Measurements from ENCODE around the gene EML4. TPM values are rescaled to one million over a fixed set of nuclear protein-coding genes. Genes with fewer than 3 reads are reported as not detected.

EML4 gene
- total and polyA plus RNA-seq, 7 experiments from 2014 or later, result 64.9 to 167 (median 141) TPM

DNA sequence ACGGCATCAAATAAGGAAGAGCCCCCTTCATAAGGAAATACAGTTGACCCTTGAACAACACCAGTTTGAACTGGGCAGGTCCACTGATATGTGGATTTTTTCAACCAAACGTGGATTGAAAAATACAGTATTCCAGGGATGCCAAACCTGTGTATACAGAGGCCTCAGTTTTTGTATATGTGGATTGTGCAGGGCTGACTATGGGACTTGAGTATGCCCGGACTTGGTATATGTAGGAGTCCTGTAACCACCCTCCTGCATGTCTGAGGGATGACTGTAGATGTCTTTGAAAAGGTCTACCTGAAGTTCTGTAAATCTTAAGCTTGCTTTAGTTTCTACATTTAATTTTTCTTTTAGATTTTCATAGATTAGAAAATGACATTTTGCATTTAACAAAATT, 50.0 kb downstream of the EML4 start:
- peaks cover 43 to 95% (median 82%) of the 10 kb centered on the region in 7 donors for H3K4me1 Mint-ChIP-seq
- no peaks in the 10 kb centered on the region for H3K9me3 ChIP-seq (ENCODE audit: control insufficient read depth in 2 of 3, low read length in 3 of 3)
- POLR2A ChIA-PET, result no interaction called here
- peaks cover 0 to 12% (median 9%) of the 10 kb centered on the region in 5 donors for H3K36me3 Mint-ChIP-seq
- H3K27me3 ChIP-seq (ENCODE audit: control insufficient read depth in 2 of 2, insufficient read depth in 2 of 2, low read length in 2 of 2), result no peaks in the 10 kb centered on the region
- H3K9me3 Mint-ChIP-seq, result no peaks in the 10 kb centered on the region
- intact Hi-C loops (cut with micrococcal nuclease), result loop anchor here in 1 of 2 donors (2.0 kb wide), 1 partner anchor 16 kb away; no protein-coding TSS in a partner anchor
- CTCF ChIA-PET, result no interaction called here
- H3K4me3 Mint-ChIP-seq, result peak overlapping the region in 1 of 10 donors; percentile 3
- H3K36me3 ChIP-seq (ENCODE audit: control insufficient read depth in 2 of 3, insufficient read depth in 3 of 3, low read length in 3 of 3), result peaks cover 0 to 9% (median 0%) of the 10 kb centered on the region in 3 experiments
- H3K4me1 ChIP-seq (ENCODE audit: control insufficient read depth in 2 of 2, insufficient read depth in 2 of 2, low read length in 2 of 2), result peaks cover 11 to 14% of the 10 kb centered on the region in 2 donors
- H3K27ac Mint-ChIP-seq, result peak overlapping the region in 2 of 9 donors; percentile 2 to 20
- DNase-seq (no peak), ATAC-seq (no peak)
- no peaks in the 10 kb centered on the region for H3K27me3 Mint-ChIP-seq
- no peak overlapping the region for H3K27ac ChIP-seq (ENCODE audit: low read depth, low read length)
- no peak overlapping the region for H3K4me3 ChIP-seq (ENCODE audit: low read length)

DNA sequence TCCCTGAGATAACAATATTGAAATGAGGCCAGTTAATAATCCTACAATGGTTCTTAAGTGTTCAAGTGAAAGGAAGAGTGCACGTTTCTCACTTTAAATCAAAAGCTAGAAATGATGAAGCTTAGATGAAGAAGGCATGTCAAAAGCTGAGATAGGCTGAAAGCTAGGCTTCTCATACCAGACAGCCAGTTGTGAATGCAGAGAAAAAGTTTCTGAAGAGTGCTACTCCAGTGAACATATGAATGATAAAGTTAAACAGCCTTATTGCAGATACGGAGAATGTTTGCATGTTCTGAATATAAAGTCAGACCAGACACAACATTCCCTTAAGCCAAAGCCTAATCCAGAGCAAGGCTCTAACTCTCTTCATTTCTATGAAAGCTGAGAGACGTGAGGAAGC, 51.4 kb downstream of the EML4 start:
- peaks cover 42 to 95% (median 82%) of the 10 kb centered on the region in 7 donors for H3K4me1 Mint-ChIP-seq
- no peak overlapping the region for H3K27ac ChIP-seq (ENCODE audit: low read depth, low read length)
- peaks cover 0 to 9% (median 0%) of the 10 kb centered on the region in 3 experiments for H3K36me3 ChIP-seq (ENCODE audit: control insufficient read depth in 2 of 3, insufficient read depth in 3 of 3, low read length in 3 of 3)
- intact Hi-C loops (cut with micrococcal nuclease), result loop anchor here in 1 of 2 donors (2.0 kb wide), 1 partner anchor 16 kb away; no protein-coding TSS in a partner anchor
- H3K27me3 Mint-ChIP-seq, result no peaks in the 10 kb centered on the region
- H3K4me3 Mint-ChIP-seq, result peak overlapping the region in 6 of 10 donors; percentile 10 to 56 (median 41)
- no peaks in the 10 kb centered on the region for H3K9me3 ChIP-seq (ENCODE audit: control insufficient read depth in 2 of 3, low read length in 3 of 3)
- H3K9me3 Mint-ChIP-seq, result no peaks in the 10 kb centered on the region
- CTCF ChIA-PET, result interaction anchor here (0.6 to 1.3 kb wide), 3 partner anchors 9 to 1577 kb away, joined by 3 read pairs; no protein-coding TSS in a partner anchor
- no peak overlapping the region for H3K4me3 ChIP-seq (ENCODE audit: low read length)
- H3K4me1 ChIP-seq (ENCODE audit: control insufficient read depth in 2 of 2, insufficient read depth in 2 of 2, low read length in 2 of 2), result peaks cover 9 to 14% of the 10 kb centered on the region in 2 donors
- ATAC-seq, result no peak
- POLR2A ChIA-PET, result no interaction called here
- peak overlapping the region in 5 of 9 donors; percentile 43 to 82 (median 63) for H3K27ac Mint-ChIP-seq
- no peaks in the 10 kb centered on the region for H3K27me3 ChIP-seq (ENCODE audit: control insufficient read depth in 2 of 2, insufficient read depth in 2 of 2, low read length in 2 of 2)
- DNase-seq, result no peak
- peaks cover 0 to 15% (median 9%) of the 10 kb centered on the region in 5 donors for H3K36me3 Mint-ChIP-seq

DNA sequence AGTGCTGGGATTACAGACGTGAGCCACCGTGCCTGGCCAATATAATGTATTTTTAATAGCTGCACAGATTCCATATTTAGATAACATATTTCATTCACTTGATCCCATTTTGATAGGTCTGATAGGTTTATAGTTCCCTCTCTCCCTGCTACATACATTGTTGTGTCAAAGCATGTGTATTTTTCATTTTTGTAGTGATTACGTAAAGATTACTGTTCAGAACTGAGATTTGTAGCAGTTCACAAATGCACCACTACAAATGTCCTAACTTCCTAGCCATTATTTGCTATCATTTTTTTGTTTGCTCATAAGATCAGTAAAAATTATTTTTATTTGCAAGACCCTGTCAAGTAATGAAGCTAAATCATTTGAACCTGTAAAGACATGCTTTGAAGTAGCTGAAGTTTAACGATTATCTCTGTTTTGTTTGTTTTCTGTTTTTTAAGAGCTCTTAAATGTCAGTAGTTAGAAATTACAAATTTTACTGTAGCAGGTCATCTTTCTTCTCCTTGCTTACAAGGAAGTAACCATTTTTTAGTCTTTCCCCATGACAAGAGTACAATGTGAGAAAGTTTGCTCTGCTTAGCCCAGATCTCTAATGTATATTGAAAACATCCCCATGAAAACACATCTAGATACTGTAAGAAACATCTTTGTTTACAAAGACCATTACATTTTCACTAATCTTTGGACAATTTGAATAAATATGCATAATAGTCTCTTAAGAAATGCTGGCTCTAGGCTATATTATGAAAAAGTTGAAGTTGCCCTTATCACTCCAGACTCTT, 54.1 kb downstream of the EML4 start:
- no peaks in the 10 kb centered on the region for H3K27me3 ChIP-seq (ENCODE audit: control insufficient read depth in 2 of 2, insufficient read depth in 2 of 2, low read length in 2 of 2)
- DNase-seq, result no peak
- ChIA-PET CTCF (interaction anchor here (0.5 kb wide), 1 partner anchor 49 kb away, joined by 3 read pairs; no protein-coding TSS in a partner anchor), POLR2A (interaction anchor here (0.7 to 0.9 kb wide), 2 partner anchors 127 to 1000 kb away, joined by 3 read pairs; no protein-coding TSS in a partner anchor)
- H3K9me3 ChIP-seq (ENCODE audit: control insufficient read depth in 2 of 3, low read length in 3 of 3), result no peaks in the 10 kb centered on the region
- Mint-ChIP-seq H3K4me1 (peaks cover 36 to 94% (median 85%) of the 10 kb centered on the region in 7 donors), H3K27ac (peak overlapping the region in 3 of 9 donors; percentile 6 to 23 (median 22)), H3K9me3 (no peaks in the 10 kb centered on the region), H3K36me3 (peaks cover 0 to 19% (median 9%) of the 10 kb centered on the region in 5 donors), H3K4me3 (peak overlapping the region in 5 of 10 donors; percentile 6 to 31 (median 22)), H3K27me3 (no peaks in the 10 kb centered on the region)
- no peak for ATAC-seq
- no peak overlapping the region for H3K27ac ChIP-seq (ENCODE audit: low read depth, low read length)
- intact Hi-C loops (cut with micrococcal nuclease), result loop anchor here in 1 of 2 donors (1.0 kb wide), 1 partner anchor 8 kb away; no protein-coding TSS in a partner anchor
- H3K4me3 ChIP-seq (ENCODE audit: low read length), result no peak overlapping the region
- peaks cover 5 to 17% of the 10 kb centered on the region in 2 donors for H3K4me1 ChIP-seq (ENCODE audit: control insufficient read depth in 2 of 2, insufficient read depth in 2 of 2, low read length in 2 of 2)
- peaks cover 0 to 9% (median 0%) of the 10 kb centered on the region in 3 experiments for H3K36me3 ChIP-seq (ENCODE audit: control insufficient read depth in 2 of 3, insufficient read depth in 3 of 3, low read length in 3 of 3)

DNA sequence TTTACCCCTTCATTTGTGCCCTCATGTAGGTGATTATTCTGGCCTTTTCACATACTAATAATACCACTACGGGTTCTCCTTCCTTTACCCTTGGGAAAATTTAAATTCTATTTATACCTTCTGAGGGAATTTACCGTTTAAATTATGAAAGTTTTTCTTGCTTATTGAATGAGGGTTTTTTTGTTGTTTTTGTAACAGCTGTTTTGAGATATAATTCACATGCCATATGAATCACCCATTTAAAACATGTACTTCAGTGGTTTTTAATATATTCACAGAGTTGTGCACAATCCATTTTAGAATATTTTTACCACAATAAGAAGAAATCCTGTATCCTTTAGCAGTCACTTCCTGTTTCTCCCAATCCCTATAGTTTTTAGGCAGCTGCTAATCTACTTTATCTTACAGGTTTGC, 54.7 kb downstream of the EML4 start:
- H3K36me3 Mint-ChIP-seq, result peaks cover 0 to 19% (median 8%) of the 10 kb centered on the region in 5 donors
- no peak overlapping the region for H3K27ac ChIP-seq (ENCODE audit: low read depth, low read length)
- no peaks in the 10 kb centered on the region for H3K27me3 ChIP-seq (ENCODE audit: control insufficient read depth in 2 of 2, insufficient read depth in 2 of 2, low read length in 2 of 2)
- H3K4me1 Mint-ChIP-seq, result peaks cover 35 to 94% (median 85%) of the 10 kb centered on the region in 7 donors
- H3K9me3 ChIP-seq (ENCODE audit: control insufficient read depth in 2 of 3, low read length in 3 of 3), result no peaks in the 10 kb centered on the region
- DNase-seq (no peak), ATAC-seq (no peak)
- peak overlapping the region in 1 of 9 donors; percentile 23 for H3K27ac Mint-ChIP-seq
- H3K36me3 ChIP-seq (ENCODE audit: control insufficient read depth in 2 of 3, insufficient read depth in 3 of 3, low read length in 3 of 3), result peaks cover 0 to 9% (median 0%) of the 10 kb centered on the region in 3 experiments
- peak overlapping the region in 6 of 10 donors; percentile 6 to 31 (median 22) for H3K4me3 Mint-ChIP-seq
- POLR2A ChIA-PET, result interaction anchor here (0.7 kb wide), 1 partner anchor 1000 kb away, joined by 3 read pairs; no protein-coding TSS in a partner anchor
- peaks cover 5 to 17% of the 10 kb centered on the region in 2 donors for H3K4me1 ChIP-seq (ENCODE audit: control insufficient read depth in 2 of 2, insufficient read depth in 2 of 2, low read length in 2 of 2)
- CTCF ChIA-PET, result no interaction called here
- no peaks in the 10 kb centered on the region for H3K9me3 Mint-ChIP-seq
- no peaks in the 10 kb centered on the region for H3K27me3 Mint-ChIP-seq
- intact Hi-C loops (cut with micrococcal nuclease), result loop anchor here in 1 of 2 donors (1.0 kb wide), 1 partner anchor 9 kb away; no protein-coding TSS in a partner anchor
- H3K4me3 ChIP-seq (ENCODE audit: low read length), result no peak overlapping the region

DNA sequence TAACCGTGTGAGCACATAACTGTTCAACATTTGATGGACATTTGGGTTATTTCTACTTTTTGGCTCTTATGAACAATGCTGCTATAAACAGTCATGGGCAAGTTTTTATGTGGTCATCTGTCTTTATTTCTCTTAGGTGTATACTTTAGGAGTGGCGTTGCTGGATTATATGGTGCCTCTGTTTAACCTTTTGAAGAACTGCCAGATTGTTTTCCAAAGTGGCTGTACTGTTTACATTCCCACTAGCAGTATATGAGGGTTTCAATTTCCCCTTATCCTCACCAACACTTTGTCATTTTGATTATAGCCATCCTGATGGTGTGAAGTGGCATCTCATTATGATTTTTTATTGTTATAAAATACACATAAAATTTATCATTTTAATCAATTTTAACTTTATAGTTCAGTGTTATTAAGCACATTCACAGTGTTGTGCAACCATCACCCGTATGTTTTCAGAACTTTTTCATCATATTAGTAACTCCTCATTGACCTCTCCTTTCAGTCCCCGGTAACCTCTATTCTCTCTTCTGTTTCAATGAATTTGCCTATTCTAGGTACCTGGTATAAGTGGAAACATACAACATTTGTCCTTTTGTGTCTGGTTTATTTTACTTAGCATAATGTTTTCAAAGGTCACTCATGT, 55.4 kb downstream of the EML4 start:
- no peak for DNase-seq
- peak overlapping the region in 1 of 9 donors; percentile 69 for H3K27ac Mint-ChIP-seq
- CTCF ChIA-PET, result no interaction called here
- H3K4me3 ChIP-seq (ENCODE audit: low read length), result no peak overlapping the region
- peaks cover 0 to 9% (median 0%) of the 10 kb centered on the region in 3 experiments for H3K36me3 ChIP-seq (ENCODE audit: control insufficient read depth in 2 of 3, insufficient read depth in 3 of 3, low read length in 3 of 3)
- H3K27me3 Mint-ChIP-seq, result no peaks in the 10 kb centered on the region
- peaks cover 0 to 19% (median 7%) of the 10 kb centered on the region in 5 donors for H3K36me3 Mint-ChIP-seq
- H3K9me3 Mint-ChIP-seq, result no peaks in the 10 kb centered on the region
- no peak for ATAC-seq
- POLR2A ChIA-PET, result no interaction called here
- intact Hi-C loops (cut with micrococcal nuclease), result no loop called here
- peaks cover 5 to 21% of the 10 kb centered on the region in 2 donors for H3K4me1 ChIP-seq (ENCODE audit: control insufficient read depth in 2 of 2, insufficient read depth in 2 of 2, low read length in 2 of 2)
- no peaks in the 10 kb centered on the region for H3K27me3 ChIP-seq (ENCODE audit: control insufficient read depth in 2 of 2, insufficient read depth in 2 of 2, low read length in 2 of 2)
- no peaks in the 10 kb centered on the region for H3K9me3 ChIP-seq (ENCODE audit: control insufficient read depth in 2 of 3, low read length in 3 of 3)
- no peak overlapping the region for H3K27ac ChIP-seq (ENCODE audit: low read depth, low read length)
- peaks cover 37 to 94% (median 88%) of the 10 kb centered on the region in 7 donors for H3K4me1 Mint-ChIP-seq
- peak overlapping the region in 5 of 10 donors; percentile 5 to 31 (median 23) for H3K4me3 Mint-ChIP-seq

DNA sequence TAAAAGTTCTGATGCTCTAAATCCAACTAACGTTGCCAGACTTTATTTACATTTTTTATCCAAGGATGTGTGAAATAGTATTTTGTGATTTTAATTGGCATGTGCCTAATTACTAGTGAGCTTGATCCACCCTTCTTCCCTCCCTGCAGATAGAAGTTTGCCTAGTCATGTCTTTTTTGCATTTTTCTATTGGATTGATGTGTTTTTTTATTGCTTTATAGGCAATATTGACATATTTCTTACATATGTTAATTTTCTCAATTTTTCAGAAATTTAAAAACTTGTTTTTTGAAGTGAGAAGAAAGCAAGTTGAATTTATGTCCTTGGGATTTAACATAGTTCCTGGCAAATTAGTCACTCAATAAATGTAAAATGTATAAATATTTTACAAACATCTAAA, 56.4 kb downstream of the EML4 start:
- peak overlapping the region in 1 of 9 donors; percentile 32 for H3K27ac Mint-ChIP-seq
- POLR2A ChIA-PET, result interaction anchor here (0.6 kb wide), 1 partner anchor 47 kb away, joined by 3 read pairs; no protein-coding TSS in a partner anchor
- H3K36me3 Mint-ChIP-seq, result peaks cover 0 to 19% (median 5%) of the 10 kb centered on the region in 5 donors
- H3K9me3 Mint-ChIP-seq, result no peaks in the 10 kb centered on the region
- H3K36me3 ChIP-seq (ENCODE audit: control insufficient read depth in 2 of 3, insufficient read depth in 3 of 3, low read length in 3 of 3), result peaks cover 0 to 9% (median 0%) of the 10 kb centered on the region in 3 experiments
- no peak overlapping the region for H3K4me3 Mint-ChIP-seq
- no peaks in the 10 kb centered on the region for H3K27me3 Mint-ChIP-seq
- H3K27me3 ChIP-seq (ENCODE audit: control insufficient read depth in 2 of 2, insufficient read depth in 2 of 2, low read length in 2 of 2), result no peaks in the 10 kb centered on the region
- CTCF ChIA-PET, result interaction anchor here (0.6 kb wide), 1 partner anchor 15 kb away, joined by 3 read pairs; no protein-coding TSS in a partner anchor
- intact Hi-C loops (cut with micrococcal nuclease), result no loop called here
- no peaks in the 10 kb centered on the region for H3K9me3 ChIP-seq (ENCODE audit: control insufficient read depth in 2 of 3, low read length in 3 of 3)
- peaks cover 5 to 25% of the 10 kb centered on the region in 2 donors for H3K4me1 ChIP-seq (ENCODE audit: control insufficient read depth in 2 of 2, insufficient read depth in 2 of 2, low read length in 2 of 2)
- peaks cover 38 to 93% (median 86%) of the 10 kb centered on the region in 7 donors for H3K4me1 Mint-ChIP-seq
- no peak overlapping the region for H3K27ac ChIP-seq (ENCODE audit: low read depth, low read length)
- DNase-seq, result no peak
- no peak for ATAC-seq
- no peak overlapping the region for H3K4me3 ChIP-seq (ENCODE audit: low read length)
